GM10847 (cell line): ENCODE data around the gene RUNX2.

Experiments
- POLR2A ChIP-seq: IDR thresholded peaks from 2 replicates; pipeline ENCODE4 v1.6.1; 2011; ENCODE audit not compliant: insufficient read length; ENCODE audit errors: extremely low read depth

RUNX2 gene

DNA sequence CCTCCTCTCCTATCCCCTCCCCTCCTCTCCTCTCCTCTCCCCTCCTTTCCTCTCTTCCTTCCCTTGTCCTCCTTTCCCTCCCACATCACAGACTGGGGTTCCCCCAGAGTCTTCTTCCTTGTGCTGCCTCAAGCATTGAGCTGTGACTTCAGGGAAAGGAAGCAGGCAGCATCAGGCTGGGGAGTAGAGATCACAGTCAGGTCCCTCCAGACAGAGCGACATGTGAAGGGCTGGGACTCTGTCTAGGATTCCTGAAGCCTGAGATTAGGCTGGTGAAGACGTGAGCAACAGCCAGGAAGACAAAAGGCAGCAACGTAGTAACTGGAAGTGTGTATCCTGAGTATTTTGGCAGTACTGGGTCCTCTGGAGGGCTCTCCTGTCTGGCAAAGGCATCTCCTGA, 315.0 kb downstream of the RUNX2 start:
- no peak for TF ChIP-seq POLR2A

- TF ChIP-seq POLR2A, result no peak
Measured at GRCh38 chr6:45644720-45645119, 316.6 kb downstream of the RUNX2 start.

GRCh38 chr6:45645302-45645701, 317.2 kb downstream of the RUNX2 start:
- no peak for TF ChIP-seq POLR2A

GRCh38 chr6:45647341-45648261, 319.5 kb downstream of the RUNX2 start:
- no peak for TF ChIP-seq POLR2A

- TF ChIP-seq POLR2A, result no peak
Measured at GRCh38 chr6:45648262-45648620, 320.1 kb downstream of the RUNX2 start.

- TF ChIP-seq POLR2A, result no peak
Measured at GRCh38 chr6:45650524-45651135, 322.5 kb downstream of the RUNX2 start.

DNA sequence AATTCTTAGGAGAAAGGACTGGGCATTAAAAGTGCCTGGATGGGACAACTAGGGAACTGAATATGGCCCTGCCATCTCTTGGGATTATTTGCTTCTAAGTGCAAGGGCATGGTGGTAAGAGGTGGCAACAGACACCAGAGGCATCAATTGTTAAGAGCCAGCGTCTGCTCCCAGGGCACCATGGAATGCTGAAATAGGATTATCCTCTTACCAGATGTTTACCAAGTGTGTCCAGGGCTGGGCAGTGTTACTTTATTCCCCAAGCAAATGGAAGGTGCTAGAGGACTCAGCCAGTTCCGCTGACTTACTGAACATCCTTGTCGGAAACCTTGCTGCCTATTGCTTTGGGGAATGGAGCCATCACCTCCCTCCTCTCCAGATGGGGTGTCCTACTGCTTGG, 323.2 kb downstream of the RUNX2 start:
- TF ChIP-seq POLR2A, result no peak

DNA sequence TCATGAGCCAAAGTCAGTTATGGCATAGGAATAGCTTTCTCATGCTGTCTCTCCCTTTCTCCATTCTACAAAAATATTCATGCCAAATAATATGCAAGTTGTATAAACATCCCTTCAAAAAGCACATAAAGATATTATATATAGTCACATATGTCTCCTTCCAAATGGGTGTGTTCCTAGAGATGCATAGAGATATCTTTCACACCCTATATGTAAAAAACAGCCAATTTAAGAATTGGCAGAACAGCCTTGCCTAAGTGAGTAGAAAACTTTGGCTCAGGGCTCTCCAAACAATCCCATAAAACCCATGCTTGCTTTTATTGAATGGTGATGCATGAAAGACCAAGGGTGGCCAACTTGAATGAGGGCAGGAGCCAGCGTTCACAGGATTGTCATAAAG, 324.3 kb downstream of the RUNX2 start:
- TF ChIP-seq POLR2A, result no peak

GRCh38 chr6:45653117-45653883, 325.2 kb downstream of the RUNX2 start:
- no peak for TF ChIP-seq POLR2A

GRCh38 chr6:45654673-45655072, 326.5 kb downstream of the RUNX2 start:
- no peak for TF ChIP-seq POLR2A

GRCh38 chr6:45655745-45656476, 327.8 kb downstream of the RUNX2 start:
- no peak for TF ChIP-seq POLR2A

DNA sequence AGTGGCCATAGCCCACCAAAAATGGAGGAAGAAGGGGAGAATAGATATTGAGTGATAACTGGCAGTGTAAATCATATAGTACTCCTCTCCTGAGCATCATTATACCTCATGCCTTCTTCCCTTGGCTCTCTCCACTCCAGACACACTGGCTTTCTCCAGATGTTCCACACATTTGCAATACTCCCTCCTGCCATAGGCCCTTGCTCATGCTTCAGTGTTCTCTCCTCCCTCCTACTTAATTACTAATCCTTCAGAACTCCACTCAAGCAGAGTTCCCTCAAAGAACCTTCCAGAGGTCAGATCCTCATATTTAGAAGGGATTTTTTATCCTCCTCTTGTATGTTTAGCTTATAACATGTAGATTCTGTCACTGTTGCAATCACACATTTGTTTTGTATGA, 329.1 kb downstream of the RUNX2 start:
- TF ChIP-seq POLR2A, result no peak

GRCh38 chr6:45658400-45658799, 330.3 kb downstream of the RUNX2 start:
- no peak for TF ChIP-seq POLR2A

GRCh38 chr6:45658958-45659357, 330.8 kb downstream of the RUNX2 start:
- TF ChIP-seq POLR2A, result no peak

DNA sequence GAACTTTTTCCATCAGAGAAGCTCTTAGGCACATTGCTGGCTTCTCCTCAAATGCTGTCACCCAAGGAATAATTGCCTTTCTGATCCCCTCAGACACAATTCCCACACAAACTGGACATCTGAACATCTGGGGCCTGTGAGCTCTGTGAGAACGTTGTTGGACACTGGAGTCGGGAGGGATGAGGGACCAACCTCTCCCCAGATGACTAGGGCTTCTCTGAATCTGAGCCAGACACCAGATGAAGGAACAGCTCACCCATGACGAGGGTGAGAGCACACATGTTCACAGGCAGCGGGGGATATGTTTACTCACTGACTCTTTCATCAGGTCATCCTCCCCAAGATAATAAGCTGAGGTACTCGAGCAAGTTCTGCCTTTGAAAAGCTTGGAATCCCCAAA, 333.5 kb downstream of the RUNX2 start:
- TF ChIP-seq POLR2A, result no peak
